BJ (cell line): ENCODE measurements around the gene COPS2. TPM values are rescaled to one million over a fixed set of nuclear protein-coding genes. Genes with fewer than 3 reads are reported as not detected.
"Not testable (repeated sequence)": the region's sequence is repeated elsewhere in the genome, so short reads cannot be mapped to it uniquely, and the experiment has no call there.

Experiments
- CTCF ChIA-PET: fragments of 350-600 bp; formaldehyde crosslinking; extraction: SDS; loops from one replicate; lab custom pipeline; 2021; ENCODE audit warnings: antibody characterized with exemption, inconsistent platforms; lab: Yijun Ruan, JAX
- POLR2A ChIA-PET: fragments of 300-600 bp; sonication (Branson Sonifier 250); formaldehyde crosslinking; extraction: SDS; loops from one replicate; lab custom pipeline; 2021; ENCODE audit warnings: antibody characterized with exemption; lab: Charles Lee
- DNase-seq: peaks from one replicate; pipeline ENCODE4 v3.0.0-alpha.2; 2011; ENCODE audit warnings: low read depth
- H3K27me3 ChIP-seq: 2 replicates; pipeline ENCODE4 v1.6.0; 2011; ENCODE audit warnings: low read length; ENCODE audit not compliant: control insufficient read depth, insufficient read depth
- H3K36me3 ChIP-seq: 2 replicates; pipeline ENCODE4 v1.5.1; 2011; ENCODE audit warnings: low read length; ENCODE audit not compliant: control insufficient read depth, insufficient read depth
- H3K4me3 ChIP-seq: 2 replicates; pipeline ENCODE4 v1.5.1; 2011; ENCODE audit warnings: low read depth, mild to moderate bottlenecking, control low read depth, low read length
- polyA plus RNA-seq: library from polyadenylated mRNA; depleted of rRNA; stranded (reverse); fragments of >200 nt; gene quantifications from 2 replicates; pipeline ENCODE4 v1.2.3, GENCODE V29; 2011; rRNA removed
- small RNA-seq: library from RNA; depleted of rRNA; stranded (forward); fragments of <200 nt; gene quantifications from one replicate; pipeline ENCODE3, GENCODE V24; 2012; ENCODE audit warnings: low replicate concordance, low read depth; ENCODE audit not compliant: insufficient read length
- TF ChIP-seq, protein P1 (sequence below): IDR thresholded peaks from 2 replicates; pipeline ENCODE4 v1.5.1; 2011; ENCODE audit warnings: low read depth, mild to moderate bottlenecking, control low read depth, inconsistent platforms, low read length, moderate library complexity; ENCODE audit not compliant: insufficient read depth

COPS2 gene
- polyA plus RNA-seq, 1 experiment = 26.3 TPM

DNA sequence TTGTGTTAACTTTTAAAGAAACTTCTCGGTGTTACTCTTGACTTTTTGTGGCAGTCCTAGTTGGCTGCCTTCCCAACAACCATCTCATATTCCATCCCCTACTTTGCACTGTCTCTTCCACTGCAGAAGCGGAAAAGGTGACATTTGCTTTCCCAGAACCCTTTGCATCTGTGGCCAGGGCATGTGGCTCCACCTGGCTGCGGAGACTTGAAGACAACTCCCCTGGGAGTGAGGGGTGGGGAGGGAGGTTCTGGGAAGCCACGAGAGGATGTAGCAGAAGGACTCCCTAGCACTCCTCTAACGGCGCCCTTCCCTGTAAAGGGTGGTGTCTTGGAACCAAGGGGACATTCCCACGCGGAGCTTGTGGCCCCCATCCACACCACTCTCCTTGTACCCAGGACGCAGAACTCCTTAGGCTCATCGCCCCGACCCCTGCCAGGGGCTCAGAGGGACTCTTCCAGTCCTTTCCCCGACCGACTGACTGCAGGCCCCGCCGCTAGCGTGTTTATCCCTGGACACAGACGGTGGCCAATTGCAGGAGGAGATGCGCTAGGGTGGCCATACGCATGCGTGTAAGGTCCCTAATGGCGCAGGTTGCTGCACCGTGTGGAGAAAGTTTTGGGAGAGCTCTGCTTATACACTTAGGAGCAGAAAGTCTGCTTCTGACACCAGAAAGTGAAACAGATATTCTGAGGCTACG lies 75.9 kb downstream of the COPS2 start:
- H3K4me3 ChIP-seq = no peak overlapping the region
- CTCF ChIA-PET = no interaction called here
- DNase-seq = no peak
- TF ChIP-seq, protein P1, sequence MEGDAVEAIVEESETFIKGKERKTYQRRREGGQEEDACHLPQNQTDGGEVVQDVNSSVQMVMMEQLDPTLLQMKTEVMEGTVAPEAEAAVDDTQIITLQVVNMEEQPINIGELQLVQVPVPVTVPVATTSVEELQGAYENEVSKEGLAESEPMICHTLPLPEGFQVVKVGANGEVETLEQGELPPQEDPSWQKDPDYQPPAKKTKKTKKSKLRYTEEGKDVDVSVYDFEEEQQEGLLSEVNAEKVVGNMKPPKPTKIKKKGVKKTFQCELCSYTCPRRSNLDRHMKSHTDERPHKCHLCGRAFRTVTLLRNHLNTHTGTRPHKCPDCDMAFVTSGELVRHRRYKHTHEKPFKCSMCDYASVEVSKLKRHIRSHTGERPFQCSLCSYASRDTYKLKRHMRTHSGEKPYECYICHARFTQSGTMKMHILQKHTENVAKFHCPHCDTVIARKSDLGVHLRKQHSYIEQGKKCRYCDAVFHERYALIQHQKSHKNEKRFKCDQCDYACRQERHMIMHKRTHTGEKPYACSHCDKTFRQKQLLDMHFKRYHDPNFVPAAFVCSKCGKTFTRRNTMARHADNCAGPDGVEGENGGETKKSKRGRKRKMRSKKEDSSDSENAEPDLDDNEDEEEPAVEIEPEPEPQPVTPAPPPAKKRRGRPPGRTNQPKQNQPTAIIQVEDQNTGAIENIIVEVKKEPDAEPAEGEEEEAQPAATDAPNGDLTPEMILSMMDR = no peak
- POLR2A ChIA-PET = no interaction called here
- H3K36me3 ChIP-seq = no peaks in the 10 kb centered on the region
- no peaks in the 10 kb centered on the region for H3K27me3 ChIP-seq

DNA sequence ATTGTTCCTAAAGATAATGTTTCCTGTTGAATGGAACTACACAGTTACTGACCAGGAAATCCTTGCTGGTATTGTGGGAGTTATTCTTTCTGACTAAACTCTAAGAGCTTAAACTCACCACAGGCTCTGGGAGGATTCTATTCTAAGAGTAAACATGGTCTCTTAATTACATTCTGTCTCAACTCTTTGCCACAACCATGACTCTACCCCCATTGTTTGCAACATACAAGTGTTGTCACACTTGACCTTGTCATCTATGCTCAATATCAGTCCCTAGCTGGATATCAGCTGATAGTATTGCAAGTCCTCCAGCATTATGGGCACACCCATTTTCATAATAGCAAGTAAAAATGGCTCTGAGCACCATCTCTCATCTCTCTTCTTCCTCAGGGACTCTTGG lies 79.5 kb downstream of the COPS2 start:
- no peak for DNase-seq
- Histone ChIP-seq H3K36me3 (no peaks in the 10 kb centered on the region), H3K4me3 (no peak overlapping the region), H3K27me3 (no peaks in the 10 kb centered on the region)
- TF ChIP-seq, protein P1 = no peak
- ChIA-PET CTCF (no interaction called here), POLR2A (no interaction called here)

DNA sequence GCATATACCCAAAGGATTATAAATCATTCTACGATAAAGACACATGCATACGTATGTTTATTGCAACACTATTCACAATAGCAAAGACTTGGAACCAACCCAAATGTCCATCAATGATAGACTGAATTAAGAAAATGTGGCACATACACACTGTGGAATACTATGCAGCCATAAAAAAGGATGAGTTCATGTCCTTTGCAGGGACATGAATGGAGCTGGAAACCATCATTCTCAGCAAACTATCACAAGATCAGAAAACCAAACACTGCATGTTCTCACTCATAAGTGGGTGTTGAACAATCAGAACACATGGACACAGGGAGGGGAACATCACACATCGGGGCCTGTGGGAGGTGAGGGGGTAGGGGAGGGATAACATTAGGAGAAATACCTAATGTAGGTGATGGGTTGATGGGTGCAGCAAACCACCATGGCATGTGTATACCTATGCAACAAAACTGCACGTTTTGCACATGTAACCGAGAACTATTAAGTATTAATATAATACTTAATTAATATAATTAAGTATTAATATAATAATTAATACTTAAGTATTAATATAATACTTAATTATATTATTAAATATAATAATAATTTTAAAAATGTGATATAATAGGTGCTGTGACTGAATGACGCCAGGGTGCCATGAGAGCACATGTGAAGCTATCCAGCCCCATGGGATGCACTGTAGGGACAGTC lies 80.7 kb downstream of the COPS2 start:
- POLR2A ChIA-PET, DNase-seq, H3K4me3 ChIP-seq, H3K36me3 ChIP-seq, H3K27me3 ChIP-seq, CTCF ChIA-PET: not testable (repeated sequence)

Small RNA genes within 50 kb of the gene (small RNA-seq; reads per million reads assigned to genes)
- not detected for gene MIR4716
- gene RF00019 = not detected
- not detected for gene RN7SL307P

Other genes with a start within 250 kb of the COPS2 start
- gene SHC4, start 191.7 kb downstream of the COPS2 start, polyA plus RNA-seq = 0.74 and 0.86 TPM in 2 replicates
- gene SECISBP2L, start 109.2 kb downstream of the COPS2 start, polyA plus RNA-seq = 23.8 and 33.6 TPM in 2 replicates
- gene GALK2, start 14.6 kb upstream of the COPS2 start, polyA plus RNA-seq = 19.4 and 22.5 TPM in 2 replicates